A549 (cell line): ENCODE measurements around the gene PPP3CA. TPM values are rescaled to one million over a fixed set of nuclear protein-coding genes. Genes with fewer than 3 reads are reported as not detected.

Experiments used
- ATAC-seq, 2 experiments: fragments of 200-7000 bp in 1 of 2; fragments of >200 bp in 1 of 2; cut with Nextera tagmentation in 1 of 2; cut with Tn5 transposase in 1 of 2; 3 replicates each; pipeline versions ENCODE4 v1.8.0 to v1.9.1; 2018 to 2020; ENCODE audit warnings: mild to moderate bottlenecking in 1 of 2, moderate library complexity in 1 of 2
- CTCF ChIA-PET: fragments of 300-600 bp; sonication (Branson Sonifier 250); formaldehyde crosslinking; extraction: SDS; loops from one replicate; lab custom pipeline; 2021; ENCODE audit warnings: antibody characterized with exemption, inconsistent platforms; lab: Yijun Ruan, JAX
- POLR2A ChIA-PET: fragments of 350-600 bp; formaldehyde crosslinking; extraction: SDS; loops from one replicate; lab custom pipeline; 2021; ENCODE audit warnings: antibody characterized with exemption, inconsistent platforms; lab: Yijun Ruan, JAX
- DNase-seq, 2 experiments: peaks; one replicate each; pipeline versions ENCODE4 v3.0.0 to v3.0.0-alpha.2; 2011 to 2016; ENCODE audit warnings: low read depth in 1 of 2, low spot score in 1 of 2
- FAIRE-seq: peaks from 2 replicates; lab custom pipeline; 2011; peaks lifted over from hg19 to GRCh38; lab: Jason Lieb, UNC
- H3K27ac ChIP-seq, 2 experiments: fragments of >200 bp; sonication (Bioruptor Twin); formaldehyde crosslinking; 3 replicates each; pipeline ENCODE4 v1.5.1; 2016 to 2017
- H3K4me1 ChIP-seq: fragments of >200 bp; sonication (Bioruptor Twin); formaldehyde crosslinking; 3 replicates; pipeline ENCODE4 v1.6.1; 2016
- H3K4me2 ChIP-seq: fragments of >200 bp; sonication (Bioruptor Twin); formaldehyde crosslinking; 3 replicates; pipeline ENCODE4 v1.6.1; 2016
- H3K4me3 ChIP-seq: fragments of >200 bp; sonication (Bioruptor Twin); formaldehyde crosslinking; 3 replicates; pipeline ENCODE4 v1.5.1; 2016
- H3K9me3 ChIP-seq: fragments of >200 bp; sonication (Bioruptor Twin); formaldehyde crosslinking; 3 replicates; pipeline ENCODE4 v1.6.1; 2016
- BCL3 ChIP-seq: fragments of >200 bp; sonication (Bioruptor Twin); formaldehyde crosslinking; IDR thresholded peaks from 3 replicates; pipeline ENCODE4 v1.6.1; 2016
- CBX8 ChIP-seq: fragments of 200-600 bp; sonication (generic); IDR thresholded peaks from 2 replicates; pipeline ENCODE4 v1.6.1; 2016
- CEBPB ChIP-seq, 2 experiments: fragments of >200 bp in 1 of 2; sonication (Bioruptor Twin) in 1 of 2; formaldehyde crosslinking in 1 of 2; IDR thresholded peaks; 2 replicates each; pipeline ENCODE4 v1.6.1; 2012 to 2016
- EHMT2 ChIP-seq: fragments of 200-600 bp; sonication (generic); IDR thresholded peaks from 2 replicates; pipeline ENCODE4 v1.6.1; 2016; ENCODE audit warnings: antibody characterized with exemption, low read depth, mild to moderate bottlenecking, moderate library complexity
- FOSB ChIP-seq: fragments of 250-450 bp; sonication (Bioruptor Pico); IDR thresholded peaks from 2 replicates; pipeline ENCODE4 v1.5.0; 2020; ENCODE audit warnings: mild to moderate bottlenecking, moderate library complexity
- FOSL2 ChIP-seq, 2 experiments: fragments of 450-650 bp in 1 of 2; fragments of >200 bp in 1 of 2; sonication (Bioruptor Twin) in 1 of 2; formaldehyde crosslinking; IDR thresholded peaks; 2 replicates each; pipeline versions ENCODE4 v1.5.0 to v1.6.1; 2016 to 2020; ENCODE audit warnings: mild to moderate bottlenecking in 1 of 2, moderate library complexity in 1 of 2
- FOXS1 ChIP-seq: fragments of 250-450 bp; sonication (Bioruptor Pico); IDR thresholded peaks from 2 replicates; pipeline ENCODE4 v1.5.0; 2020; ENCODE audit warnings: mild to moderate bottlenecking, moderate library complexity
- HEYL ChIP-seq: fragments of 250-450 bp; sonication (Bioruptor Pico); IDR thresholded peaks from 2 replicates; pipeline ENCODE4 v1.8.0; 2021; ENCODE audit warnings: mild to moderate bottlenecking, moderate library complexity
- HOXA7 ChIP-seq: fragments of 250-450 bp; sonication (Bioruptor Pico); IDR thresholded peaks from 2 replicates; pipeline ENCODE4 v1.5.0; 2020; ENCODE audit warnings: mild to moderate bottlenecking, moderate library complexity
- JUNB ChIP-seq: fragments of >200 bp; sonication (Bioruptor Twin); formaldehyde crosslinking; IDR thresholded peaks from 2 replicates; pipeline ENCODE4 v1.6.1; 2016
- MAZ ChIP-seq: fragments of 150-350 bp; IDR thresholded peaks from 2 replicates; pipeline ENCODE4 v1.6.1; 2014; ENCODE audit warnings: antibody characterized with exemption, low read depth, low read length, borderline replicate concordance
- RAD21 ChIP-seq, 2 experiments: fragments of >200 bp in 1 of 2; sonication (Bioruptor Twin) in 1 of 2; formaldehyde crosslinking in 1 of 2; IDR thresholded peaks in 1 of 2; conservative IDR thresholded peaks in 1 of 2; 2 replicates in 1 of 2; 3 replicates in 1 of 2; pipeline ENCODE4 v1.6.1; 2012 to 2018; ENCODE audit warnings: inconsistent platforms in 1 of 2
- RARB ChIP-seq: fragments of 250-450 bp; sonication (Bioruptor Pico); IDR thresholded peaks from 2 replicates; pipeline ENCODE4 v1.8.0; 2021; ENCODE audit warnings: mild to moderate bottlenecking, moderate library complexity
- RFX5 ChIP-seq: fragments of 450-650 bp; IDR thresholded peaks from 2 replicates; pipeline ENCODE4 v1.7.1; 2014; ENCODE audit warnings: antibody characterized with exemption, mild to moderate bottlenecking, moderate library complexity
- RNF2 ChIP-seq: fragments of 200-600 bp; sonication (generic); IDR thresholded peaks from 2 replicates; pipeline ENCODE4 v1.6.1; 2016; ENCODE audit warnings: low read depth, mild to moderate bottlenecking, antibody characterized with exemption, moderate library complexity, borderline replicate concordance
- SREBF2 ChIP-seq: fragments of 450-650 bp; IDR thresholded peaks from 2 replicates; pipeline ENCODE4 v1.6.1; 2014; ENCODE audit warnings: mild to moderate bottlenecking, moderate library complexity
- TP53 ChIP-seq: fragments of 250-450 bp; sonication (Bioruptor Pico); IDR thresholded peaks from 2 replicates; pipeline ENCODE4 v1.5.0; 2021; ENCODE audit warnings: mild to moderate bottlenecking, moderate library complexity
- ZC3H11A ChIP-seq: fragments of 450-650 bp; IDR thresholded peaks from 2 replicates; pipeline ENCODE4 v1.6.1; 2014; ENCODE audit warnings: antibody characterized with exemption, mild to moderate bottlenecking
- ZFP36 ChIP-seq: fragments of 450-650 bp; IDR thresholded peaks from 2 replicates; pipeline ENCODE4 v1.6.1; 2014; ENCODE audit warnings: borderline replicate concordance; ENCODE audit not compliant: partially characterized antibody
- ZNF302 ChIP-seq: fragments of 250-450 bp; sonication (Bioruptor Pico); IDR thresholded peaks from 2 replicates; pipeline ENCODE4 v1.9.0; 2021; ENCODE audit warnings: inconsistent platforms, mild to moderate bottlenecking, moderate library complexity
- WGBS: methylation state at CpG from one replicate; pipeline ENCODE4 v1.1.6; 2017; ENCODE audit errors: missing lambda C conversion rate; 5-methylcytosine and 5-hydroxymethylcytosine counted together
- polyA plus RNA-seq, 4 experiments: library from polyadenylated mRNA; depleted of rRNA in 3 of 4; stranded (reverse); fragments of >200 nt; fragmentation: RNase III in 1 of 4; extraction: RNeasy Plus Mini Kit Qiagen cat#74134 plus additional on column Dnase treatment in 1 of 4; gene quantifications; 2 replicates in 3 of 4; 3 replicates in 1 of 4; pipeline ENCODE4 v1.2.3, GENCODE V29; 2011 to 2017
- TF ChIP-seq, protein P1 (sequence below): fragments of >200 bp; sonication (Bioruptor Twin); formaldehyde crosslinking; IDR thresholded peaks from 2 replicates; pipeline ENCODE4 v1.6.1; 2016
- TF ChIP-seq, protein P2 (sequence below): IDR thresholded peaks from 2 replicates; pipeline ENCODE4 v1.6.1; 2012
- TF ChIP-seq, protein P3 (sequence below): fragments of 450-650 bp; IDR thresholded peaks from 2 replicates; pipeline ENCODE4 v1.6.1; 2014; ENCODE audit warnings: antibody characterized with exemption

Gene PPP3CA
- polyA plus RNA-seq, 2 of the 4 experiments (the other 2 are of a cell fraction) = 21.4 to 42.4 TPM

DNA sequence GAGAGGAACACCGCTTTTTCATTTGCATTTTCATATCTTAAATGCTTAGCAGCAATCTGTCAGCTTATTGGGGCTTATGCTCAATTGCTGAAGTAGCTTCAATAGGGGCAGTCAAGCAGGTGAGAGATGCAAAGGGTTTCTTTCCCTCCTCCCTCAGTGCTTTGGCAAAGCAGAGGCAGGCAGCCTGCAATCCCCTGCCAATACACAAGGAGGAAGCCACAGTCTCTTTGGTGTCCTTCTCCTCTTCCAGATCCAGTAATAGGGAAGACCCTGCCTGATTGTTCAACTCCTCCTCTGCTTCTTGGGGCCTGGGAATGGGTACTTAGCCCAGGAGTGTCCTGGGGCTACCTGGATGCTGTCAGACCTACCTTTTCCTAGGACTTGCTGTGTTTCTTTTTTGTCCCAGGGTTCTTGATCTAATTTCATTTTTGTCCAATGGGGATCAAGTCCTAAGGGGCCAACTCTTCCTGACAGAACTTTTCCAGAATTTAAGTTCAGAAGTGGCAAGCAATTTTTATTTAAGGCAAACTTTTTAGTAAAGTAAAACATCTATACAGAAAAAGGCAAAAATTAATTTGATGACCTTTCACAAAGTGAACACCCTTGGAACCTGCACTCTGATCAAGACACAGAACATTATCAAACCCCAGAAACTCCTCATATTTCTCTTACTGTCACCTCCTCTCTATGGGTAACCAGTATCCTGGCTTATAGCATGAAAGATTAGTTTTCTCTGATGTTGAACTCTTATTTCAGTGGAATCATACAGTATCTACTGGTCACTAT lies 260.3 kb downstream of the PPP3CA start:
- no peaks in the 10 kb centered on the region for H3K9me3 ChIP-seq
- TF ChIP-seq, protein P1, sequence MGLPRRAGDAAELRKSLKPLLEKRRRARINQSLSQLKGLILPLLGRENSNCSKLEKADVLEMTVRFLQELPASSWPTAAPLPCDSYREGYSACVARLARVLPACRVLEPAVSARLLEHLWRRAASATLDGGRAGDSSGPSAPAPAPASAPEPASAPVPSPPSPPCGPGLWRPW = no peak
- no peak for TF ChIP-seq SREBF2
- TF ChIP-seq RFX5 = no peak
- TF ChIP-seq RAD21 (conservative IDR thresholded peaks at IDR 0.05 in 1 of 2, IDR thresholded peaks at IDR 0.05 in 1 of 2) = peak in 1 of 2 experiments; percentile 14; a peak in 1 of 5 replicates
- TF ChIP-seq, all 56 proteins: peak for 1
- ChIA-PET POLR2A (no interaction called here), CTCF (no interaction called here)
- 94% methylated on average over 1 of the region's 1 CpG for WGBS
- no peak overlapping the region for H3K4me2 ChIP-seq
- ATAC-seq (peak; percentile 66 to 76; a peak in 5 of 6 replicates), FAIRE-seq (no peak), DNase-seq (peak in 1 of 2 experiments; percentile 22)
- no peak overlapping the region for H3K27ac ChIP-seq
- no peak overlapping the region for H3K4me3 ChIP-seq
- H3K4me1 ChIP-seq = peaks cover 3% of the 10 kb centered on the region; the same call in 1 of the 3 replicates

- Histone ChIP-seq H3K27ac (no peak overlapping the region), H3K4me3 (no peak overlapping the region), H3K9me3 (no peaks in the 10 kb centered on the region), H3K4me1 (no peaks in the 10 kb centered on the region), H3K4me2 (no peak overlapping the region)
- no peak for ATAC-seq
- FAIRE-seq = no peak
- TF ChIP-seq HOXA7 (CRISPR knock-in tag) = no peak
- TF ChIP-seq CEBPB (IDR thresholded peaks at IDR 0.05) = no peak
- TF ChIP-seq, protein P2, sequence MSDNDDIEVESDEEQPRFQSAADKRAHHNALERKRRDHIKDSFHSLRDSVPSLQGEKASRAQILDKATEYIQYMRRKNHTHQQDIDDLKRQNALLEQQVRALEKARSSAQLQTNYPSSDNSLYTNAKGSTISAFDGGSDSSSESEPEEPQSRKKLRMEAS = no peak
- no peak for TF ChIP-seq JUNB
- no peak for TF ChIP-seq MAZ
- no peak for TF ChIP-seq HEYL (CRISPR knock-in tag)
- TF ChIP-seq EHMT2 = no peak
- TF ChIP-seq RNF2 = no peak
- no peak for TF ChIP-seq ZNF302 (CRISPR knock-in tag)
- TF ChIP-seq RARB (CRISPR knock-in tag) = no peak
- TF ChIP-seq SREBF2 = no peak
- TF ChIP-seq CBX8 = no peak
- no peak for TF ChIP-seq TP53
- no peak for TF ChIP-seq FOSL2 (IDR thresholded peaks at IDR 0.05)
- no peak for TF ChIP-seq FOSL2 (CRISPR knock-in tag; IDR thresholded peaks at IDR 0.05)
- TF ChIP-seq FOXS1 (CRISPR knock-in tag) = no peak
- no peak for TF ChIP-seq FOSB (CRISPR knock-in tag)
- ChIA-PET POLR2A (no interaction called here), CTCF (no interaction called here)
- DNase-seq = no peak
- WGBS = 95% methylated on average over 3 of the region's 3 CpGs
Measured at GRCh38 chr4:101083131-101083530, 264.2 kb downstream of the PPP3CA start.

DNA sequence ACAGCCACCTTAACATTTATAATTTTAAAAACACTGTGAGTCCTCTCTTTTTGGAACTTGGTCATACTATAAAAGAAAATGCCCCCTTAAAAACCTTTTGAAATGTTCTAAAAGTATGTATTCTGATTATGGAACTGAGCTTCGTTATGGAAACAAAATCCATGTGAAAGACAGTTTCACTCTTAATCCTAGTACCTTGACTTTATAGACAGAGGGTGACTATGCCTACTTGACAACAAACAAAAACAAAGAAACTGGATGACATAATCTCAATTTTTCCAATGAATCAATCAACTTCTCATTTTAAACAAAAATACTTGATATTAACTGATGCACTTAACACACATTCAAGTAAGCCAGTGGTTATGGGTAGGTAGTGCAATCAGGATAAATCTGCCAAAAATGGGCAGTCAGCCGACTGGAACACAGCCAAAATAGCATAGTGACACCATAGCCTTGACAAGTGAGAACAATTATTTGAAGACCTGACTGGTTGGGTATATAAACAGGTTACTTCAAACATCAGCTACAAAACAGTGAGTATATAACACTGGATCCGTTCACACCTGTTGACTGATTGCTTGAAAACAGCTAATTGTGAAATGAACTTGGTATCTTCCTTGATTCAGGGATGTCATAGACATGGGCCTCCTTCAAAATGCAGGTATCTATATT lies 265.5 kb downstream of the PPP3CA start:
- Histone ChIP-seq H3K4me2 (no peak overlapping the region), H3K9me3 (no peaks in the 10 kb centered on the region), H3K27ac (no peak overlapping the region), H3K4me3 (no peak overlapping the region), H3K4me1 (no peaks in the 10 kb centered on the region)
- WGBS = 86% methylated on average over 3 of the region's 3 CpGs
- FAIRE-seq = no peak
- POLR2A ChIA-PET = no interaction called here
- DNase-seq = no peak
- no peak for ATAC-seq
- CTCF ChIA-PET = no interaction called here
- TF ChIP-seq MAZ (no peak), RFX5 (no peak), ZC3H11A (no peak), FOSL2 (IDR thresholded peaks at IDR 0.05) (no peak), FOSL2 (CRISPR knock-in tag; IDR thresholded peaks at IDR 0.05) (no peak), BCL3 (no peak), TP53 (no peak), JUNB (no peak), RARB (CRISPR knock-in tag) (no peak), ZFP36 (no peak)
- TF ChIP-seq, protein P3, sequence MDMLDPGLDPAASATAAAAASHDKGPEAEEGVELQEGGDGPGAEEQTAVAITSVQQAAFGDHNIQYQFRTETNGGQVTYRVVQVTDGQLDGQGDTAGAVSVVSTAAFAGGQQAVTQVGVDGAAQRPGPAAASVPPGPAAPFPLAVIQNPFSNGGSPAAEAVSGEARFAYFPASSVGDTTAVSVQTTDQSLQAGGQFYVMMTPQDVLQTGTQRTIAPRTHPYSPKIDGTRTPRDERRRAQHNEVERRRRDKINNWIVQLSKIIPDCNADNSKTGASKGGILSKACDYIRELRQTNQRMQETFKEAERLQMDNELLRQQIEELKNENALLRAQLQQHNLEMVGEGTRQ = no peak
